Endothelial cell of umbilical vein (primary cell): ENCODE measurements around the gene NR5A1.

Experiments
- EZH2 ChIP-seq: IDR thresholded peaks from 2 replicates; pipeline ENCODE4 v1.6.1; 2012; ENCODE audit warnings: borderline replicate concordance, low read depth, mild to moderate bottlenecking, moderate library complexity, low read length, inconsistent platforms; ENCODE audit not compliant: severe bottlenecking
- JUN ChIP-seq: IDR thresholded peaks from 2 replicates; pipeline ENCODE4 v1.6.1; 2011; ENCODE audit warnings: borderline replicate concordance, low read depth; ENCODE audit not compliant: insufficient read length, insufficient read depth

DNA sequence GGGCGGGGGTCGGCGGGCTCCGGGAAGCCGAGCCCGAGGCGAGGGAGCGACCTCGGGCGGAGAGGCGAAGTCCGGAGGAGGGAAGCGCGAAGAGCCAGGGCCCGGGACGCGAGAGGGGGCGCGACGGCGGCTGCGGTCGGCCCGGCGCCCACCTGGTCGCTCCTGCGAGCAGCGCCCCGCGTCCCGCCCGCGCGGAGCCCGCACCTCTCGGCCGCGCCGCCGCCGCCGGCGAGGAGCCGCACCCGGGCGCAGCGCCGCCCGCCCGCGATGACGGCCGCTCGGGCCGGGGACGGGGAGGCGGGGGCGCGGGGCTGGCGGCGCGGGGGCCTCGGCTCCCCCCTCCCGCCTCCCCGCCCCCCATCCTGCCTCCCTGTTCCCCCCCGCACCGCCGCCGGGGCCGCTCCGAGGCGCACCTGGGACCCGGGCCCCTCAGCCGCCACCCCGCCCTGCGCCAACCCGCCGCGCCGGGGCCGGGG lies 2.6 kb downstream of the NR5A1 start:
- TF ChIP-seq JUN (no peak), EZH2 (peak; percentile 81)
